Activated naive CD8-positive, alpha-beta T cell treated with anti-CD3 and anti-CD28 coated beads for 36 hours (primary cell): ENCODE results near the gene CTSZ. TPM values are rescaled to one million over a fixed set of nuclear protein-coding genes. Genes with fewer than 3 reads are reported as not detected.
A peak's percentile ranks its signal among the peaks of the same experiment; 100 is the strongest.
"Not testable (repeated sequence)": the region's sequence is repeated elsewhere in the genome, so short reads cannot be mapped to it uniquely, and the experiment has no call there.

Experiments used
- DNase-seq: peaks from one replicate; pipeline ENCODE4 v3.0.0; 2021
- H3K27ac Mint-ChIP-seq: one replicate; pipeline ENCODE4 v1.8.0; 2022; ENCODE audit warnings: mild to moderate bottlenecking, moderate library complexity, mixed read lengths
- H3K27me3 Mint-ChIP-seq: one replicate; pipeline ENCODE4 v1.8.0; 2022; ENCODE audit warnings: mild to moderate bottlenecking, mixed read lengths
- H3K36me3 Mint-ChIP-seq: one replicate; pipeline ENCODE4 v1.8.0; 2021; ENCODE audit warnings: mild to moderate bottlenecking, mixed read lengths
- H3K4me1 Mint-ChIP-seq: one replicate; pipeline ENCODE4 v1.8.0; 2021; ENCODE audit warnings: mixed read lengths
- H3K4me3 Mint-ChIP-seq: one replicate; pipeline ENCODE4 v1.8.0; 2022; ENCODE audit warnings: mild to moderate bottlenecking, moderate library complexity, mixed read lengths
- H3K9me3 Mint-ChIP-seq: one replicate; pipeline ENCODE4 v1.8.0; 2022; ENCODE audit warnings: mixed read lengths
- total RNA-seq, 2 experiments: library from RNA; stranded (reverse); gene quantifications; one replicate each; pipeline ENCODE4 v1.2.3, GENCODE V29; 2021

The CTSZ gene
- total RNA-seq, 2 experiments from 2014 or later, result 24.6 to 25.4 TPM

GRCh38 chr20:59011874-59012157, 4.8 kb upstream of the CTSZ start:
- peaks cover 24% of the 10 kb centered on the region for H3K4me1 Mint-ChIP-seq
- not testable (repeated sequence) for H3K9me3 Mint-ChIP-seq, H3K36me3 Mint-ChIP-seq, H3K27me3 Mint-ChIP-seq, DNase-seq, H3K4me3 Mint-ChIP-seq, H3K27ac Mint-ChIP-seq

GRCh38 chr20:59010995-59011873, 4.2 kb upstream of the CTSZ start:
- no peak for DNase-seq
- no peaks in the 10 kb centered on the region for H3K36me3 Mint-ChIP-seq
- peaks cover 19% of the 10 kb centered on the region for H3K4me1 Mint-ChIP-seq

GRCh38 chr20:59010321-59010994, 3.4 kb upstream of the CTSZ start:
- Mint-ChIP-seq H3K27ac (no peak overlapping the region), H3K9me3 (no peaks in the 10 kb centered on the region), H3K4me1 (peaks cover 22% of the 10 kb centered on the region), H3K27me3 (no peaks in the 10 kb centered on the region), H3K36me3 (no peaks in the 10 kb centered on the region), H3K4me3 (no peak overlapping the region)
- DNase-seq, result no peak

More at GRCh38 chr20:59010995-59011873, 4.2 kb upstream of the CTSZ start:
- Mint-ChIP-seq H3K27ac (no peak overlapping the region), H3K27me3 (no peaks in the 10 kb centered on the region), H3K9me3 (no peaks in the 10 kb centered on the region), H3K4me3 (no peak overlapping the region)

- Mint-ChIP-seq H3K27me3 (no peaks in the 10 kb centered on the region), H3K27ac (no peak overlapping the region), H3K36me3 (peaks cover 1% of the 10 kb centered on the region), H3K4me3 (no peak overlapping the region), H3K9me3 (no peaks in the 10 kb centered on the region), H3K4me1 (peaks cover 30% of the 10 kb centered on the region)
- DNase-seq, result no peak
These were observed 1.8 kb upstream of the CTSZ start for GRCh38 chr20:59008715-59009336.

GRCh38 chr20:59007665-59008511, 834 bp upstream of the CTSZ start:
- no peak for DNase-seq
- H3K9me3 Mint-ChIP-seq, result no peaks in the 10 kb centered on the region
- no peaks in the 10 kb centered on the region for H3K27me3 Mint-ChIP-seq
- peaks cover 31% of the 10 kb centered on the region for H3K4me1 Mint-ChIP-seq
- peak overlapping the region; percentile 67 for H3K27ac Mint-ChIP-seq
- peak overlapping the region; percentile 75 for H3K4me3 Mint-ChIP-seq
- H3K36me3 Mint-ChIP-seq, result peaks cover 3% of the 10 kb centered on the region

- no peak for DNase-seq
- Mint-ChIP-seq H3K27ac (peak overlapping the region; percentile 63), H3K4me1 (peaks cover 27% of the 10 kb centered on the region), H3K36me3 (peaks cover 3% of the 10 kb centered on the region), H3K27me3 (no peaks in the 10 kb centered on the region), H3K4me3 (peak overlapping the region; percentile 75), H3K9me3 (no peaks in the 10 kb centered on the region)
These were observed 739 bp downstream of the CTSZ start for GRCh38 chr20:59006167-59006863.

- no peaks in the 10 kb centered on the region for H3K9me3 Mint-ChIP-seq
- H3K27me3 Mint-ChIP-seq, result no peaks in the 10 kb centered on the region
- DNase-seq, result no peak
- peaks cover 3% of the 10 kb centered on the region for H3K36me3 Mint-ChIP-seq
- H3K4me1 Mint-ChIP-seq, result peaks cover 25% of the 10 kb centered on the region
- H3K4me3 Mint-ChIP-seq, result peak overlapping the region; percentile 75
- peak overlapping the region; percentile 90 for H3K27ac Mint-ChIP-seq
These were observed 1.4 kb downstream of the CTSZ start for GRCh38 chr20:59005523-59006166.

GRCh38 chr20:59004763-59005522, 2.1 kb downstream of the CTSZ start:
- Mint-ChIP-seq H3K27me3 (no peaks in the 10 kb centered on the region), H3K4me3 (peak overlapping the region; percentile 75), H3K27ac (peak overlapping the region; percentile 90), H3K36me3 (peaks cover 3% of the 10 kb centered on the region), H3K4me1 (peaks cover 25% of the 10 kb centered on the region), H3K9me3 (no peaks in the 10 kb centered on the region)
- DNase-seq, result peak; percentile 55

GRCh38 chr20:59004493-59004762, 2.6 kb downstream of the CTSZ start:
- DNase-seq, result peak; percentile 69
- H3K4me1 Mint-ChIP-seq, result peaks cover 25% of the 10 kb centered on the region
- no peaks in the 10 kb centered on the region for H3K9me3 Mint-ChIP-seq
- peaks cover 3% of the 10 kb centered on the region for H3K36me3 Mint-ChIP-seq
- no peaks in the 10 kb centered on the region for H3K27me3 Mint-ChIP-seq
- peak overlapping the region; percentile 75 for H3K4me3 Mint-ChIP-seq
- H3K27ac Mint-ChIP-seq, result peak overlapping the region; percentile 90

GRCh38 chr20:59003836-59004492, 3.1 kb downstream of the CTSZ start:
- Mint-ChIP-seq H3K27me3 (no peaks in the 10 kb centered on the region), H3K4me3 (peak overlapping the region; percentile 75), H3K9me3 (no peaks in the 10 kb centered on the region), H3K4me1 (peaks cover 25% of the 10 kb centered on the region), H3K36me3 (peaks cover 3% of the 10 kb centered on the region), H3K27ac (peak overlapping the region; percentile 90)
- DNase-seq, result no peak

GRCh38 chr20:59002874-59003399, 4.1 kb downstream of the CTSZ start:
- Mint-ChIP-seq H3K36me3 (peaks cover 3% of the 10 kb centered on the region), H3K27ac (no peak overlapping the region), H3K4me3 (no peak overlapping the region), H3K4me1 (peaks cover 25% of the 10 kb centered on the region), H3K27me3 (no peaks in the 10 kb centered on the region), H3K9me3 (no peaks in the 10 kb centered on the region)
- DNase-seq, result no peak

- no peaks in the 10 kb centered on the region for H3K27me3 Mint-ChIP-seq
- H3K36me3 Mint-ChIP-seq, result peaks cover 6% of the 10 kb centered on the region
- no peak overlapping the region for H3K4me3 Mint-ChIP-seq
- no peak overlapping the region for H3K27ac Mint-ChIP-seq
- no peaks in the 10 kb centered on the region for H3K9me3 Mint-ChIP-seq
- DNase-seq, result no peak
- H3K4me1 Mint-ChIP-seq, result peaks cover 25% of the 10 kb centered on the region
These were observed 4.7 kb downstream of the CTSZ start for GRCh38 chr20:59002388-59002787.
